ENCODE measurements around the gene GDE1.

GRCh38 chr16:19521471-19522396, at the start of gene GDE1:
- TF ChIP-seq CTCF (conservative IDR thresholded peaks at IDR 0.05; ENCODE audit: low read depth, low read length), result peak; percentile 42
- TF ChIP-seq POLR2A (IDR thresholded peaks at IDR 0.05; ENCODE audit: low read depth, low read length), result peak; percentile 76
- TF ChIP-seq RAD21 (IDR thresholded peaks at IDR 0.05; ENCODE audit: low read length), result no peak; the same call in 1 of the 2 replicates
- TF ChIP-seq MAZ (IDR thresholded peaks at IDR 0.05; ENCODE audit: borderline replicate concordance, low read depth, low read length), result peak; percentile 76; the same call in 1 of the 2 replicates
- TF ChIP-seq BHLHE40 (IDR thresholded peaks at IDR 0.05; ENCODE audit: low read depth, low read length), result peak; percentile 71
- no peak for TF ChIP-seq ELK1 (IDR thresholded peaks at IDR 0.05; ENCODE audit: borderline replicate concordance, low read depth, low read length)
- TF ChIP-seq FOS (IDR thresholded peaks at IDR 0.05; ENCODE audit: low read depth, low read length), result no peak
- TF ChIP-seq RFX5 (IDR thresholded peaks at IDR 0.05; ENCODE audit: low read depth, low read length), result no peak
- TF ChIP-seq CHD1 (IDR thresholded peaks at IDR 0.05; ENCODE audit: low read depth, low read length), result no peak
- no peak for TF ChIP-seq SMC3 (IDR thresholded peaks at IDR 0.05; ENCODE audit: low read depth, low read length)
- no peak for TF ChIP-seq NFE2L2 (IDR thresholded peaks at IDR 0.05; ENCODE audit: low read depth, low read length)

All from IMR-90 (cell line).